GM21526 (cell line): ENCODE results near the gene MIA.
"Not testable (repeated sequence)": the region's sequence is repeated elsewhere in the genome, so short reads cannot be mapped to it uniquely, and the experiment has no call there.

Experiments used
- ATAC-seq: cut with Tn5 transposase; IDR thresholded peaks from one replicate; pipeline ENCODE4 v1.9.1; 2021; ENCODE audit warnings: moderate library complexity; ENCODE audit not compliant: unreplicated experiment, low FRiP score

The MIA gene

GRCh38 chr19:40815223-40815622, 39.9 kb downstream of the MIA start:
- no peak for ATAC-seq

GRCh38 chr19:40818480-40819399, 43.4 kb downstream of the MIA start:
- ATAC-seq: not testable (repeated sequence)

- ATAC-seq: not testable (repeated sequence)
These were observed 44.3 kb downstream of the MIA start for GRCh38 chr19:40819479-40820234.

GRCh38 chr19:40822161-40822560, 46.8 kb downstream of the MIA start:
- no peak for ATAC-seq

- ATAC-seq: not testable (repeated sequence)
These were observed 47.6 kb downstream of the MIA start for GRCh38 chr19:40822704-40823553.

- ATAC-seq: not testable (repeated sequence)
These were observed 49.6 kb downstream of the MIA start for GRCh38 chr19:40824916-40825315.

GRCh38 chr19:40825460-40826095, 50.3 kb downstream of the MIA start:
- ATAC-seq: not testable (repeated sequence)

GRCh38 chr19:40826312-40826698, 51.0 kb downstream of the MIA start:
- not testable (repeated sequence) for ATAC-seq

GRCh38 chr19:40826699-40827385, 51.5 kb downstream of the MIA start:
- not testable (repeated sequence) for ATAC-seq
